ENCODE data around the gene FAM9C.

FAM9C gene

GRCh38 chrX:13014111-13015096 lies 30.0 kb downstream of the FAM9C start:
- in situ Hi-C loops (cut with HindIII; ENCODE audit: low sequenced_read_pairs): no loop called here
- H3K4me3 ChIP-seq (ENCODE audit: low read depth, low read length): no peak overlapping the region
- TF ChIP-seq CTCF (IDR thresholded peaks at IDR 0.05; ENCODE audit: low read depth, low read length, missing control alignments): no peak
- DNase-seq (ENCODE audit: low read depth): no peak

GRCh38 chrX:13013363-13014110 lies 30.9 kb downstream of the FAM9C start:
- no peak for TF ChIP-seq CTCF (IDR thresholded peaks at IDR 0.05; ENCODE audit: low read depth, low read length, missing control alignments)
- in situ Hi-C loops (cut with HindIII; ENCODE audit: low sequenced_read_pairs): no loop called here
- no peak overlapping the region for H3K4me3 ChIP-seq (ENCODE audit: low read depth, low read length)
- DNase-seq (ENCODE audit: low read depth): no peak

- DNase-seq (ENCODE audit: low read depth): no peak
- no peak for TF ChIP-seq CTCF (IDR thresholded peaks at IDR 0.05; ENCODE audit: low read depth, low read length, missing control alignments)
- H3K4me3 ChIP-seq (ENCODE audit: low read depth, low read length): no peak overlapping the region
- in situ Hi-C loops (cut with HindIII; ENCODE audit: low sequenced_read_pairs): no loop called here
Observed at GRCh38 chrX:13010546-13010945, 33.9 kb downstream of the FAM9C start.

- no peak for TF ChIP-seq CTCF (IDR thresholded peaks at IDR 0.05; ENCODE audit: low read depth, low read length, missing control alignments)
Observed at GRCh38 chrX:13009844-13010243, 34.6 kb downstream of the FAM9C start.

GRCh38 chrX:13009273-13009672 lies 35.1 kb downstream of the FAM9C start:
- in situ Hi-C loops (cut with HindIII; ENCODE audit: low sequenced_read_pairs): no loop called here
- DNase-seq (ENCODE audit: low read depth): no peak
- no peak for TF ChIP-seq CTCF (IDR thresholded peaks at IDR 0.05; ENCODE audit: low read depth, low read length, missing control alignments)
- no peak overlapping the region for H3K4me3 ChIP-seq (ENCODE audit: low read depth, low read length)

More at GRCh38 chrX:13009844-13010243, 34.6 kb downstream of the FAM9C start:
- no peak overlapping the region for H3K4me3 ChIP-seq (ENCODE audit: low read depth, low read length)
- in situ Hi-C loops (cut with HindIII; ENCODE audit: low sequenced_read_pairs): no loop called here
- no peak for DNase-seq (ENCODE audit: low read depth)

GRCh38 chrX:13008851-13009250 lies 35.6 kb downstream of the FAM9C start:
- in situ Hi-C loops (cut with HindIII; ENCODE audit: low sequenced_read_pairs): no loop called here
- TF ChIP-seq CTCF (IDR thresholded peaks at IDR 0.05; ENCODE audit: low read depth, low read length, missing control alignments): no peak
- no peak for DNase-seq (ENCODE audit: low read depth)
- H3K4me3 ChIP-seq (ENCODE audit: low read depth, low read length): no peak overlapping the region

Measured in astrocyte of the cerebellum (primary cell).